LNCAP (cell line): ENCODE measurements around the gene ZNF227.

Source experiments
- TF ChIP-seq, protein P1 (sequence below): fragments of 450-650 bp; IDR thresholded peaks from 2 replicates; pipeline ENCODE4 v1.5.1; 2017; ENCODE audit warnings: mild to moderate bottlenecking

The ZNF227 gene

DNA sequence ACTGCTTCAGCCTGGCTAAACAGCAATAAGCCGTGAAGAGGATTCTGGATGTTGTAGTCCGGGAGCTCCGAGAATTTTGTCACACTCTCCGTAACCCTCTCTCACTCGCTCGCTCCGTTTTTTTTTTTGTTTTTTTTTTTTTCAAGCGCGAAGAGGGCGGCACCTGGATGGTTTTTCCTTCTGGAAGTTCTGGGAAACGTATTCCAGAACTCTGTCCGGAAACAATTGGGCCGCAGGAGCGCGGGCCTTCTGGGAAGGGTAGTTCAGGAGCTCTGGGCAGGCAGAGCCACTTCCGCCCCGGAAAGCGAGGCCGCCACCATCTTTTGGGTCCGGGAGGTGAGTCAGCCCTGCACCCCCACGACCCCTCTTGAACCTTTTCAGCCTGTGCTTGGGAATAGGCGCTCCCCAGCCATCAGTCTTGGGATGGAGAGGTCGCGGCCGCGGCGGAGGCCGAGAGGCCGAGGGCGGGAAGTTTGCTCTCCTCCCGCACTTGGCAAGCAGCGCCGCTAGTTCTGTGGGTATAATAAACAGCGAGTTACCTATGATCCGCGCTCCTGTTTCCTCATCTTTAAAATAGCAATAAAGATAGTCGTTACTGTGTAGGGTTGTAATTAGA, at the start of gene ZNF227:
Gene ZNF227, plus strand, starts transcription at position 283 of the 616 bp plus-strand sequence. CDS start 5,261 bp downstream, outside the sequence.
- TF ChIP-seq, protein P1, sequence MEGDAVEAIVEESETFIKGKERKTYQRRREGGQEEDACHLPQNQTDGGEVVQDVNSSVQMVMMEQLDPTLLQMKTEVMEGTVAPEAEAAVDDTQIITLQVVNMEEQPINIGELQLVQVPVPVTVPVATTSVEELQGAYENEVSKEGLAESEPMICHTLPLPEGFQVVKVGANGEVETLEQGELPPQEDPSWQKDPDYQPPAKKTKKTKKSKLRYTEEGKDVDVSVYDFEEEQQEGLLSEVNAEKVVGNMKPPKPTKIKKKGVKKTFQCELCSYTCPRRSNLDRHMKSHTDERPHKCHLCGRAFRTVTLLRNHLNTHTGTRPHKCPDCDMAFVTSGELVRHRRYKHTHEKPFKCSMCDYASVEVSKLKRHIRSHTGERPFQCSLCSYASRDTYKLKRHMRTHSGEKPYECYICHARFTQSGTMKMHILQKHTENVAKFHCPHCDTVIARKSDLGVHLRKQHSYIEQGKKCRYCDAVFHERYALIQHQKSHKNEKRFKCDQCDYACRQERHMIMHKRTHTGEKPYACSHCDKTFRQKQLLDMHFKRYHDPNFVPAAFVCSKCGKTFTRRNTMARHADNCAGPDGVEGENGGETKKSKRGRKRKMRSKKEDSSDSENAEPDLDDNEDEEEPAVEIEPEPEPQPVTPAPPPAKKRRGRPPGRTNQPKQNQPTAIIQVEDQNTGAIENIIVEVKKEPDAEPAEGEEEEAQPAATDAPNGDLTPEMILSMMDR, result no peak

DNA sequence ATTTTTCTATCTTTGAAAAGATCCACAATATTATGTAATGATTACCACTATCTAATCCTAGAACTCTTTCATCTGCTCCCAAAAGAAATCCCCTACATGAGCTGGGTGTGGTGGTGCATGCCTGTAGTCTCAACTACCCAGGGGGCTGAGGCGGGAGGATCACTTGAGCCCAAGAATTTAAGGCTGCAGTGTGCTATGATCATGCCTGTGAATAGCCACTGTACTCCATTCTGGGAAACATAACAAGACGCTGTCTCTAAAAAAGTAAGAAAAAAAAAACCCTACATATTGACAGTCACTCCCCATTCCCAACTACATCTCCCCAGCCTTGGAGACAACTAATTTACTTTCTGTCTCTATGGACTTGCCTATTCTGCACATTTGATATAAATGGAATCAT, 48.5 kb upstream of the ZNF227 start:
- TF ChIP-seq, protein P1, result no peak

DNA sequence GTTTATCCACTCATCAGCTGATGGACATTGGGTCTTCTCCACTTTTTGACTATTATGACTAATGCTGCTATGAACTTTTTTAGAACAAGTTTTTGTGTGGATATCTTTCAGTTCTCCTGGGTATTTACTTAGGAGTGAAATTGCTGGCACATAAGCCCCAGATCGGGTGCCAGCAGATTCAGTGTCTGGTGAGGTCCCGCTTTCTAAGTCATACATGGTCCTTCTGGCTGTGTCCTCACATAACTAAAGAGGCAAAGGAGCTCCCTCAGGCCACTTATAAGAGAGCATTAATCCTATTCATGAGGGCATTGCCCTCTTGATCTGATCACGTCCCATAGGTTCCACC, 48.0 kb upstream of the ZNF227 start:
- TF ChIP-seq, protein P1, result no peak

DNA sequence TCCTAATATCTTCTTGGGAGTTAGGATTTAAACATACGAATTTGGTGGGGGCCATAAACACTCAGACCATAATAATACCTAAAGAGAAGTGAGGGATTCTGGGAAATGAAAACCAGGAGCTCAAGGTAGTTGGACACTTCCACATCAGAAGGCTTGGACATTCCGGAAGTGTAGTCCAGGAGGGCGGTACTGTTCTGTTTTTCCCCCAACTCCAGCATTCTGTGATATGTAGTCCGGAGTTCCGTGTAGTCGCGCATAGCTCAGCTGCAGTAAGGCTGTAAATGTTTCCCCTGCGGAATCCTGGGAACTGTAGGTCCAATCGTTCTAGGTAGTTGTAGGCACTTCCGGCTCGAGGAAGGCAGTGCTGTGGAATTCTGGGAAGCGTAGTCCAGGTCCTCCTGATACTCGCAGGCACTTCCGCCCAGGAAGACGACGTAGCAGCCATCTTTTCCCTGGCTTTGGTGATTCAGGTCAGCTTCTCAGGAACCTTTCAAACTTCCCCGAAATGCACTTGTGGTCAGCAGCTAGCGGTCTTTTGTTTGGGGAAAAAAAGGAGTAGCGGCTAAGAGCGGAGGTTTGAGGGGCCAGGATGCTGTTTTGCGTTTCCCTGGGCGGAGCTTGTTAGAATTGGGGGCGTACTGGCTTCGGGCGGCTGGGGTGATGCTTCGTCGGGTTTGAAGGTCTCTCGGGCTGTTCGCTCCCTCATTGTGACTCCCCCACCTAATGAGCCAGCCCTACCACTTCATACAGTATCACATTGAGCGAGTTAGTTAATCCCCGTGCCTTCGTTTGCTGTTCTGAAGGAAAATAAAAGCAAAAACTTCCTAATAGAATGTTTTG, 47.4 kb upstream of the ZNF227 start, which contains the start of gene ZNF226:
Gene ZNF226, plus strand, starts transcription at position 428 of the 840 bp plus-strand sequence. CDS start 4,981 bp downstream, outside the sequence.
- TF ChIP-seq, protein P1, result no peak

DNA sequence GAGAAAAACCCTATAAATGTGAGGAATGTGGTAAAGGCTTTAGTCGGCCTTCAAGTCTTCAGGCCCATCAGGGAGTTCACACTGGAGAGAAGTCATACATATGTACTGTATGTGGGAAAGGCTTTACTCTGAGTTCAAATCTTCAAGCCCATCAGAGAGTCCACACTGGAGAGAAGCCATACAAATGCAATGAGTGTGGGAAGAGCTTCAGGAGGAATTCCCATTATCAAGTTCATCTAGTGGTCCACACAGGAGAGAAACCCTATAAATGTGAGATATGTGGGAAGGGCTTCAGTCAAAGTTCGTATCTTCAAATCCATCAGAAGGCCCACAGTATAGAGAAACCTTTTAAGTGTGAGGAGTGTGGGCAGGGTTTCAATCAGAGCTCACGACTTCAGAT, 35.7 kb upstream of the ZNF227 start:
- TF ChIP-seq, protein P1, result no peak

DNA sequence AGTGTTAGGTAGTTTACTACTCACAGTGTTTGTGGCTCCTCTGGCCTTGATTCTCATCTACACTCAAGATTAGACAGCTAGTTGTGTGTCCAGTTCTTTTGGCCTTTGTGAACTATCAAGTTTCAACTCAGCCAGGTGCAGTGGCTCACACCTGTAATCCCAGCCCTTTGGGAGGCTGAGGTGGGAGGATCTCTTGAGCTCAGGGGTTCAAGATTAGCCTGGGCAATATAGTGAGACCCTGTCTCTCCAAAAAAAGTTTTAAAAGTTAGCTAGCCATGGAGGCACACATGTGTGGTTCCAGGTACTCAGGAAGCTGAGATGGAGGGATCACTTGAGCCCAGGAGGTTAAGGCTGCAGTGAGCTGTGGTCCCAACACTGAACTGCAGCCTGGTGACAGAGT, 31.4 kb upstream of the ZNF227 start:
- TF ChIP-seq, protein P1, result no peak

DNA sequence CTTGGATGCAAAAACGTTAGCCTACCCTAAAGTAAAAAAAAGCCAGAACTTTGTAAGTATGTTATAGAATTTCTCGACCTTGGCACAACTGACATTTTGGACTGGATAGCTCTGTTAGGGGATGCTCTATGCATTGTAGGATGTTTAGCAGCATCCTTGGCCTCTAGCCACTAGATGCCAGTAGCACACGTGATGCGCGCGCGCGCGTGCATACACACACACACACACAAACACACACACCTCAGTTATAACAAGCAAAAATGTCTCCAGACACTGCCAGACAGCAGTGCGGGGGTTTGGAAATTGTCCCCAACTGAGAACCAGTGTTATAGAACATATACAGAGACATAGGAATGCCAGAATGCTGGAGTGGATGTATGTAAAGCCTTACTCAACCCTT, 30.2 kb upstream of the ZNF227 start:
- TF ChIP-seq, protein P1, result no peak
